Measurements from ENCODE around the gene ZNF654.
"Not testable (repeated sequence)": the region's sequence is repeated elsewhere in the genome, so short reads cannot be mapped to it uniquely, and the experiment has no call there.

Gene ZNF654

DNA sequence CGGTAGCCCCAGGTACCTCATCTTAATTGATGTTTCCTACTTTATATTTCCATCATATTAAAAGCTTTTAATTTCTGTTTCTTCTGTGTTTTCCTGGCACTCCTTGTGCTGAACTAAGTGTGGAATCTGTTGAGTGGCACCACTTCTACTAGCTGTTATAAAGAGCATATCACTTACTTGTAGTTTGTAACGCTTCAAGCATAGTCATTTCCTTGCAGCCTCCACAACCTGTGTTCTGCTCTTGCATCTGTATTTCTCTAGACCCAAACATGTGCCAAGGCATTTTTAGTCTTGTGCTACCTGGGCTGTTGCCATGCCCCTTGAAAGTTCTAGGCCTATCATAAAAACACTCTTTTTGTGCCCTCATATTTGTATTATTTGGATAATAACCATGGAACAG lies 16.0 kb downstream of the ZNF654 start:
- no peak for DNase-seq

GRCh38 chr3:88075497-88075896 lies 16.4 kb downstream of the ZNF654 start:
- no peak for DNase-seq

GRCh38 chr3:88076712-88077111 lies 17.7 kb downstream of the ZNF654 start:
- DNase-seq = no peak

DNA sequence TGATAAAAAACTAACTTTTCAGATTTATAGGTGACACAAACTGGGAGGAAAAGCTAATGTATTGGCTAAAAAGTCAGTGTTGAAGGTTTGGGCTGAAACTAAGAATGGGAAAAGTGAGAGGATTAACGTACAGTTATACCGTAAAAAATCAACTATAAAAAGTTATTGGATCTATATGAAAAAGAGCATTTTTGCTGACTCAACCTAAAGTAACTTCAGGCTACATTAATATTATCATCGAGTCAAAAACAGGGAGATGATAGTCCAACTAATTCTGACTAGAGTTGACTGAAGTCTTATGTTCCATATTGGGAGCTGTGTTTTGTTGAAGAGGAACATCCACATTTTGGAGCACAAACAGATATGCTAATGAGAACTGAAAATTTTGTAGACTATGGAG lies 19.9 kb downstream of the ZNF654 start:
- DNase-seq = no peak

DNA sequence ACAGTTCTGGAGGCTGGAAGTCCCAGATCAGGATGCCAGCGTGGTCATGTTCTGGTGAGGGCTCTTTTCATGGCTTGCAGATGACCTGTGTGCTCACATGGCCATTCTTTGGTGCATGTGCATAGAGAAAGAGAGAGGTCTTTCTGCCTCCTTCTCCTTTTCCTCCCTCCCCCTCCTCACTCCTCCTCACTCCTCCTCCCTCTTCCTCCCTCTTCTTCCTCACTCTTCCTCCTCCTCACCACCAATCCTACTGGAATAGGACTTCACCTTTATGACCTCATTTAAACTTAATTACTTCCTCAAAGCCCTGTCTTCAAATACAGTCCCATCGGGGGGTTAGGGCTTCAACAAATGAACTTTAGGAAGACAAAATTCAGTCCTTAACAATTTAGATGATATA lies 23.8 kb downstream of the ZNF654 start:
- DNase-seq = no peak

DNA sequence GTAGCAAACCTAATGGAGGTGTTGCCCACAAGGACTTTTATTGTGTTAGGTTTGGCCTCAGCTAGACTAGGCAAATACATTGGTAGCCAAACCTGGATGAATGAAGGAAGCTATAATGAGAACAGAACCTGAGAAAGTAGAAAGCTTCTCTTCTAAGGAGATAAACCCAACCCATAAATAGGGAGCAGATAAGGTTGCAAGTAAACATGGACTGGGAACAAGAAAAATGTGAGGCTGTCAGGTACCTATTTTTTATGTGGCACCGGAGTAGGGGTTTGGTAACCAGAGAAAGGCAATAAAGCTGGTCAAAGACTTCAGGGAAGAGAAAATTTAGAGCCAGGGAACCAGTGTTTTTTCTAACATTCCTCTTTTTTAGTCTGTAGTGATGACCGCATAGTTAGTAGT lies 25.0 kb downstream of the ZNF654 start:
- DNase-seq = no peak

DNA sequence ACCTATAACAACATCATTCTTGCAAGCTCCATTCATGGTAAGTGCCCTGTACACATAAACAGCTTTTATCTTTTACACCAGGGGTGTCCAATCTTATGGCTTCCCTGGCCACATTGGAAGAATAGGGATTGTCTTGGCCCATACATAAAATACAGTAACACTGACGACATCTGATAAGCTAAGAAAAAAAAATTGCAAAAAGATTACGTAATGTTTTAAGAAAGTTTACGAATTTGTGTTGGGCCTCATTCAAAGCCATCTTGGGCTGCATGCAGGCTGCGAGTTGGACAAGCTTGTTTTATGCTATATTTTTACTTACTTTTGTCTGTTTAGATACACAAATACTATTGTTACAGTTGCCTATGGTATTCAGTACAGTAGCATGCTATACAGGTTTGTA lies 31.6 kb downstream of the ZNF654 start:
- DNase-seq = no peak

DNA sequence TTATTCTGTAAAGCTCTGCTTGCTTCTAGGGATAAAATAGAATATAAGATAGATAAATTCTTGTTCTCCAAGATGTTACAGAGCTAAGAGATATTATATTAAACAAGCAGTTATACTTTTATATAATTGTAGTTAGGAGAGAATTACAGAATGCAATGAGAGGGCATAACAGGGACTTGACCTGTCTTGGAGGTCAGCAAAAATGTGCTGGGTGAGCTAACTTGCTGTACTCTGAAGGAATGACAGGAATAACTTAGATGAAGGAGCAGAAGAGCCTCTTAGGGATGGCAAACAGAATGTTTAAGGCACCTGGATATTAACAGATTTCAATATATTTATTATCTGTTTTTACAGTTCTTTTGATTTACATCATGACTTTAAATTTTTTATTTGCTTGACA lies 33.2 kb downstream of the ZNF654 start:
- no peak for DNase-seq

DNA sequence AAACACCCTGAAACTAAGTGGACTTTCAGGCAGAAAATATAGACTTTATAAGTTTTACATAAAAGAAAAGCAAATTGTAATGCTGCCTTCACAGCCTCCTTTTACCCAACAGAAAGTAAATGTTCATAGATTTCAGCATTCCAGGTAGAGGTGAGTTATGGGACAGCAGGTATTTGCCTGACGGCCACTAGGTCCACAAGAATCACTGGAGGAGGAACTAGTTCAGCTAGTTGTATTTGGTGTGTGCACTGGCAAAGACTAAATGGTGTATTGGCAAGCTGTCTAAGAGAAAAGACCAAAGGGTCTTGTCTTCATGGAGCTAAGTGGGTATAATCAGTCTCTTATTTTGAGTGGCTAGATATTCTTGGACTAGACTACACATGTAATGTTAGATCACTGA lies 34.2 kb downstream of the ZNF654 start:
- DNase-seq = no peak

GRCh38 chr3:88101142-88101541 lies 42.1 kb downstream of the ZNF654 start:
- DNase-seq = no peak

GRCh38 chr3:88105325-88105724 lies 46.3 kb downstream of the ZNF654 start:
- no peak for DNase-seq

DNA sequence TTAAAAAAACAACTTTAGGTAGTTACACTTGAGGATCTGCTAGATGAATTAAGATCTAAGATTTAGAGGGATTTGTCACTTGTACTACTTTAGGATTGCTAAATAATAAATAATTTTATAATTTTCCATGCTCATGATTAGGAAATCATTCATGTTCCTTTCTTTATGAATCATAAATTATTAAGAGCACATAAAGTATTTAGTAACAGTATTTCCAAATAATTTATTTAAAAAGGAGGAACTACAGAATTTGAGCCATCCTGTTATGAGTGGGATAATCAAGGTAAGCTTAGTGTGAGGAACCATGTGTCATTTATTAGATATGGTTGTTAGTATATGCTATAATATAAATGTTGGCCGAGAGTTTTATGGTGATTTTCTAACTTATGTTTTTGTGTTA lies 53.2 kb downstream of the ZNF654 start:
- DNase-seq = no peak

GRCh38 chr3:88113311-88114162 lies 54.5 kb downstream of the ZNF654 start:
- peak; percentile 1 for DNase-seq

DNA sequence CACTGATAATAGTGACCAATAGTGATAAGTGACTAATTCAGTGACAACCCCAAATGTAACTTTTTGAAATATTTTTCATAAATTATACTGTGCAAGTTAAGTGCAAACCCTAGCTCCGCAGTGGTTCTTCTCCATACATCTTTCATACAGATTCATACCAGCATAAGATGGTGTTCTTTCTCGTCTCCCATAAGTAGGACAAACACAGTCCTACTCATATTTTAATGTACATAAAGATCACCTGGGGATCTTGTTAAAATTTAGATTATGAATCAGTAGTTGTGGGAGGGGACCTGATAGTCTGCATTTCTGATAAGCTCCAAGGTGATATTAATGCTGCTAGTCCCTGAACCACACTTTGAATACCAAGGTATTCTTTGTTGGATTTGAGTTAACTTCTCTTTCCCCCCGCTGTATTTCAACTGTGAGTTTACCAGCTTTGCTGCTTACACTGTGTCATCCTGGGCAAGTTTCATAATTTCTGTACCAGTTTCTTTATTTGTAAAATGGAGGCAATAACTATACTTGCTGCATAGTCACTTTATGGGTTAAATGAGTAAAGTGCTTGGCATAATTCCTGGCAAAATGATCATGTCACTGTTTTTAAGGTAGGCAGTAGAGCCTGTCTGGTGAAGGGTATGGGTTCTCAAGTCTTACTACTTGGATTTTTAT lies 56.0 kb downstream of the ZNF654 start:
- no peak for DNase-seq

GRCh38 chr3:88117683-88118082 lies 58.6 kb downstream of the ZNF654 start:
- no peak for DNase-seq

DNA sequence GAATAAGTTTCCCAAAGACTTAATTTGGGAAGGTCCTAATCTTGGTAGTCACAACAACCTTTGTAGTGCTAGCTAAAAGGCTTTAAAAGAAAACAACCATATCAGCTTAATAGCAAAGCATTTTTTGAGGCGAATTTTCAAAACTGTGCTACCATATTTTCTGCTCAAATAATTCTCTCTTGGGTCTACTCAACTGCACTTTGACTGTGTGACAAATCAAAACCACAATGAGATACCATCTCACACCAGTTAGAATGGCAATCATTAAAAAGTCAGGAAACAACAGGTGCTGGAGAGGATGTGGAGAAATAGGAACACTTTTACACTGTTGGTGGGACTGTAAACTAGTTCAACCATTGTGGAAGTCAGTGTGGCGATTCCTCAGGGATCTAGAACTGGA lies 59.5 kb downstream of the ZNF654 start:
- not testable (repeated sequence) for DNase-seq

GRCh38 chr3:88123526-88123925 lies 64.5 kb downstream of the ZNF654 start:
- DNase-seq = no peak

DNA sequence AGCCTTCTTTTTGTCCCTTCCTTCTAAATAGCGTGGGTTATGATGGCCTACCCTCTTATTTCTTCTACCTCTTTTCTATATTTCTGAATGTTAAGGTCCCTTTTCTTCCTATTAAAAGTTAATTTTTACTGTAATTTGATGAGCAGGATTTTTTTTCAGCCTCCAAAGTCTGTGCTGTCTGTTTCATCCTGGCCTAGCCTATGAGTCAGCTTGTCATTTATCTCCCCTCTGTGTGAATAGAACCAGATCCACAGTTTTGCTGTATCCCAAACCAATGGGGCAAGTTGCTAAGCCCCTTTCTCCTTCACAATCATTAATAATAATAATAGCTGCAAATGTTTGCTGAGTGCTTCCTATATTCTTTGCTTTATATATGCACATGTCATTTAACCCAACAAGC lies 72.6 kb downstream of the ZNF654 start:
- no peak for DNase-seq

DNA sequence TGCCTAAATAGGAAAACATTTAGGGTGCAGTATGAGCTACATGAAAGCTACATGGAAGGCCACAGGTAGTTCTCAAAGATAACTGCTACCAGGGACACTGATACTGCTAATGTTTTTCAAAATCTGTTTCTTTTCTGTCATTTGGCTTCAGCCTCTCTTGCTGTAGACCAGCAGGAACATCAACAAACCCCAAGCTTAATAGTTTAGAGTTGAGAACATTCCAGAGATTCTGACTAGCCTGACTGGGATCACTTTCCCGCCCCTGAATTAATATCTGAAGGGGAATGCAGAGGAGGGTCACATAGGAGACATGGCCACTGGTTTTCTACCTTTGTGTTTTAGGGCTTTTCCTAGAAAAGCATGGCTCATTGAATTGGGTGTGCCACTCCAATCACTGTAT lies 73.8 kb downstream of the ZNF654 start:
- no peak for DNase-seq

DNA sequence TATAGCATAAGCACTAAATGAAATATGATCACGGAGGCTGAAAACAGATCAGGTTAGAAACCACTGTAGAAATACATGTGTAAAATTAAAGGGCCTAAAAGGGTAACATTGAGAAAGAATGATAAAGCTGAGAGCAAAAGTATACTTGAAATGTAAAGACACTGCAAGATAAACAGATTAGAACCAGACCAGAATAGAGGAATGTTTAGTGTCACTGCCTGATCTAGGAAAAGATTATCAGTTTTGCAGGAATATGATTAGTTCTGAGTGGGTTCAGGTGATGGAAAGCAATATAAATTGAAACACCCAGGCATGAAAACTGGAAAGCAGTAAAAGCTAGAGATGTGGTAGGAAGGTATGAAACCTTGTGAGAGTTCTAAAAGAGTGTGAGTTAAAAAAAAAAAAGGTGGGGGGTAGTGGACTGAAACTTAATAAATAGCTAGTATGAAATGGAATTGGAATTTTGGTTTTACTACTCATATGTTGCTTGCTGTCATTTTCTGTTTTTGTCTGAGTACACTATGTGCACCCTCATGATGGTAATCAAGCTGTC lies 74.7 kb downstream of the ZNF654 start:
- DNase-seq = no peak

DNA sequence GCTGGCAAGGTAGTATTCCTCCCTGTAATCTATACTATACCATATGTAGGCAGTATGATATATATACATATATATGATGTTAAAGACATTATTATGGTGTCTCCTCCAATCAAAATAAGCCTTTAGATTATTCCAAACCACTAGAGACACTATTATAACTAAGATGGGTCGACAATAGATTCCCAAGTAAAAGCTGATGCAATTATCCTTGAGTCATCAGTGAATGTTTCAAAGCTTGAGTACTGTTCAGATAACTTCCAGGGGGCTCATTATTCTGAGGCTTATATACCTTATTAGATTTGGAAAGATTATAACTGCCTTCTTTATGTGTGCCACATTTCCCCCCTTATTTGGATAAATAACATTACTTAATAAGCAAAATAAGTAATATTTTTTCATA lies 78.8 kb downstream of the ZNF654 start:
- no peak for DNase-seq

DNA sequence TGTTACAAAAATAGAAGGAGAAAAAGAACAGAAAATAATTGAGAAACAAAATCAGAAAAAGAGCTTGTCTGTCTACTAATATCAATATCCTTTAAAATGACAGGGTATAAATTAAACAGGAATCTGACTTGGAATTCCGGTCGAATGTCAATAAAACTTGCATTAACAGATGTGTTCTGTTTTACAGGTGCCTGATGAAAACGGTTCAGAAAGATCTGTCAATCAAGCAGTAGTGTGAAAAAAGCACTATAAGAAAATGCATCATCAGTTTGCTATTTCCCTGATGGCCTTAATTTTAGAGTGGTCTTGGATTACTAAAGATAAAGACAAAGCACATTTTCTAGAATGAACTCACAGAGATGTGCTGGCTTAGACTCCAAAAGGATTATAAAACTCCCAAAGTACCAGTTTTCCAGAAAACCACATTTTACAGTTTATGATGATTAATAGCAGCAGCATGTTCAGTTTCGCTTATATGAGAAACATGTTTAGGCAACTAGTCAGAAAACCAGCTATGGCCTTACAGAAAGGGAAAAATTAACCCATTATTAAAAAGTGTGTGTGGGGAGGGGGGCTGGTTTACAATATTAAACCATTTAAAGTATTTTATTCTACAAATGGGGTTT lies 82.5 kb downstream of the ZNF654 start:
- no peak for DNase-seq

DNA sequence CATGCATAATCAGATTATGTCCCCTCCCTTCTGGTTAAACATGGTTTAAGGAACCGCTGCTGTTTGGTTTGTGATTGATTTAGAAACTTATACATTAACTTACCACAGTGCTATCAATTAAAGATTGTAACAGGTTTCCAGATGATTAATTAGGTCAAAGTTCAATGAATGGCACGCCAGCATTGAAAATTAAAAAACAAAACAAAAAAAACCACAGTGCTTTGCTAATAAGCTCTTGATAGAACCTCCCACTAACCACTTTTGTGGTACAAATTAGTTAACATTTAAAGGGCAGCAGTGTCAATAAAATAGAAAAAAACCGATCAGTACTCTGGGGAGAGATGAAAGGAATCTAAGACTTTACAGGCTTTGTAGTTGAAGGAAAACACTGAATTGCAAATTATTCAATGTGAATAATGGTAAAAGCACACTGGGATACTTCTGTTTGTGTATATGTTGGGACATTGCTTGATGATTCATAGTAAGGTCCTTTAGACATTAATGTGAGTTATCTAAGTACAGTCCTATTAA lies 83.1 kb downstream of the ZNF654 start:
- no peak for DNase-seq

DNA sequence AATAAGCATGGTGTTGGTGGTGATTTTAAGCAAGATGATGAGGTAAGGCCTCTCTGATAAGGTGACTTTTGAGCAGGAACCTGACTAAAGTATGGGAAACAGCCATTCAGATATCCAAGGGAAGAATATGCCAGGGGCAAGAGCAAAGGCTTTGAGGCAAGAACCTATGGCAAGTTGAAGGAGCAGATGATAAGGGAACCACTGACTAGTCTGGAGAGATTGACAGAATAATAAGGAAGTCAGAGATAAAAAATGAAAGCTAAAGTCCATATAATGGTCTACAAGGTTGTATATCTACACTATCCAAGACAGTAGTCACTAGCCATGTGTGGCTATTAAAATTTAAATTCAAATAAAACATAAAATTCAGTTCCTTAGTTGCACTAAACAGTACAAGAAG lies 88.2 kb downstream of the ZNF654 start:
- no peak for DNase-seq
